ENCODE measurements around the gene SH3BGRL3. TPM values are rescaled to one million over a fixed set of nuclear protein-coding genes. Genes with fewer than 3 reads are reported as not detected.
"Not testable (repeated sequence)": the region's sequence is repeated elsewhere in the genome, so short reads cannot be mapped to it uniquely, and the experiment has no call there.

Gene SH3BGRL3
- total RNA-seq, 4 donors from 2014 or later, result 42.4 to 124 (median 82.4) TPM

- DNase-seq (ENCODE audit: low spot score) (peak; percentile 99), ATAC-seq (ENCODE audit: low FRiP score) (peak; percentile 90)
- TF ChIP-seq CTCF (IDR thresholded peaks at IDR 0.05), result peak in 2 of 3 donors; percentile 48 to 69
Observed at GRCh38 chr1:26321315-26322041, 41.6 kb downstream of the SH3BGRL3 start.

GRCh38 chr1:26322042-26322331 lies 42.1 kb downstream of the SH3BGRL3 start:
- DNase-seq (ENCODE audit: low spot score) (no peak), ATAC-seq (ENCODE audit: low FRiP score) (no peak)
- TF ChIP-seq CTCF (IDR thresholded peaks at IDR 0.05), result no peak

GRCh38 chr1:26323382-26323781 lies 43.5 kb downstream of the SH3BGRL3 start:
- ATAC-seq (ENCODE audit: low FRiP score), result no peak
- no peak for TF ChIP-seq CTCF (IDR thresholded peaks at IDR 0.05)
- no peak for DNase-seq (ENCODE audit: low spot score)

GRCh38 chr1:26324550-26324949 lies 44.7 kb downstream of the SH3BGRL3 start:
- ATAC-seq (ENCODE audit: low FRiP score) (no peak), DNase-seq (ENCODE audit: low spot score) (no peak)
- TF ChIP-seq CTCF (IDR thresholded peaks at IDR 0.05), result no peak

- no peak for ATAC-seq (ENCODE audit: low FRiP score)
- DNase-seq (ENCODE audit: low spot score), result no peak
- TF ChIP-seq CTCF (IDR thresholded peaks at IDR 0.05), result no peak
Observed at GRCh38 chr1:26327956-26328362, 48.1 kb downstream of the SH3BGRL3 start.

- ATAC-seq (ENCODE audit: low FRiP score) (no peak), DNase-seq (ENCODE audit: low spot score) (no peak)
- no peak for TF ChIP-seq CTCF (IDR thresholded peaks at IDR 0.05)
Observed at GRCh38 chr1:26328597-26328996, 48.7 kb downstream of the SH3BGRL3 start.

- not testable (repeated sequence) for ATAC-seq (ENCODE audit: low FRiP score); DNase-seq (ENCODE audit: low spot score)
Observed at GRCh38 chr1:26329380-26329779, 49.5 kb downstream of the SH3BGRL3 start.
